Adipocyte (in vitro differentiated cells): Measurements from ENCODE around the gene SGSM2.
A peak's percentile ranks its signal among the peaks of the same experiment; 100 is the strongest.
"Not testable (repeated sequence)": the region's sequence is repeated elsewhere in the genome, so short reads cannot be mapped to it uniquely, and the experiment has no call there.

Experiments used
- DNase-seq: peaks from one replicate; pipeline ENCODE4 v3.0.0-alpha.2; 2015; ENCODE audit warnings: low read depth
- H3K27me3 ChIP-seq: replicated peaks from 2 replicates; pipeline ENCODE4 v1.7.0; 2013; ENCODE audit warnings: mild to moderate bottlenecking, low read length, moderate library complexity; ENCODE audit not compliant: control insufficient read depth, insufficient read depth
- H3K36me3 ChIP-seq: 2 replicates; pipeline ENCODE4 v1.7.0; 2013; ENCODE audit warnings: low read length, mild to moderate bottlenecking, moderate library complexity; ENCODE audit not compliant: control insufficient read depth, insufficient read depth, severe bottlenecking
- H3K4me1 ChIP-seq: 2 replicates; pipeline ENCODE4 v1.7.0; 2013; ENCODE audit warnings: mild to moderate bottlenecking, low read length, moderate library complexity; ENCODE audit not compliant: control insufficient read depth, insufficient read depth
- H3K4me3 ChIP-seq: 2 replicates; pipeline ENCODE4 v1.7.0; 2013; ENCODE audit warnings: mild to moderate bottlenecking, low read length, moderate library complexity
- H3K9ac ChIP-seq: 2 replicates; pipeline ENCODE4 v1.7.0; 2013; ENCODE audit warnings: mild to moderate bottlenecking, low read length, moderate library complexity
- H3K9me3 ChIP-seq: 2 replicates; pipeline ENCODE4 v1.7.0; 2013; ENCODE audit warnings: mild to moderate bottlenecking, low read length, moderate library complexity; ENCODE audit not compliant: control insufficient read depth

SGSM2 gene

DNA sequence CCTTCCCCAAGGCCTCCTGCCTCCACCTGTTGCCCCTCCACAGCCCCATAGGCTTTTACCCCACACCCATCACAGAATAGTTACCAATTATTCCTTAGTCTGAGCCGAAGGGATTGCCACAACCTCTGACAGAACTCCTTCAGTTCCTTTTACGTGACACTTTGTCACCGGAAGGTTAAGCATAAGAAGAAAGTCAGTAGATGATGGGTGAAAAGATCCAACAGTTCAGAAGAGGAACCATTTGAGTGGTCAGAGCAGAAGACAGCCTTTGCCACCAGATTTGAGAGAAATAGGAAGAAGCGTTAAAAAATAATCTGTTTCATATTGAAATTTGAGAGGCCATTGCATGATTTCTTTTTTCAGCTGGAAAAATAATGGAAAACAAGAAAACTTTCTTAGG lies 32.4 kb upstream of the SGSM2 start:
- peaks cover 11% of the 10 kb centered on the region for H3K4me1 ChIP-seq
- H3K4me3 ChIP-seq = no peak overlapping the region
- H3K27me3 ChIP-seq = no peaks in the 10 kb centered on the region
- H3K9ac ChIP-seq = no peak overlapping the region
- no peak for DNase-seq
- no peaks in the 10 kb centered on the region for H3K36me3 ChIP-seq
- H3K9me3 ChIP-seq = no peaks in the 10 kb centered on the region

DNA sequence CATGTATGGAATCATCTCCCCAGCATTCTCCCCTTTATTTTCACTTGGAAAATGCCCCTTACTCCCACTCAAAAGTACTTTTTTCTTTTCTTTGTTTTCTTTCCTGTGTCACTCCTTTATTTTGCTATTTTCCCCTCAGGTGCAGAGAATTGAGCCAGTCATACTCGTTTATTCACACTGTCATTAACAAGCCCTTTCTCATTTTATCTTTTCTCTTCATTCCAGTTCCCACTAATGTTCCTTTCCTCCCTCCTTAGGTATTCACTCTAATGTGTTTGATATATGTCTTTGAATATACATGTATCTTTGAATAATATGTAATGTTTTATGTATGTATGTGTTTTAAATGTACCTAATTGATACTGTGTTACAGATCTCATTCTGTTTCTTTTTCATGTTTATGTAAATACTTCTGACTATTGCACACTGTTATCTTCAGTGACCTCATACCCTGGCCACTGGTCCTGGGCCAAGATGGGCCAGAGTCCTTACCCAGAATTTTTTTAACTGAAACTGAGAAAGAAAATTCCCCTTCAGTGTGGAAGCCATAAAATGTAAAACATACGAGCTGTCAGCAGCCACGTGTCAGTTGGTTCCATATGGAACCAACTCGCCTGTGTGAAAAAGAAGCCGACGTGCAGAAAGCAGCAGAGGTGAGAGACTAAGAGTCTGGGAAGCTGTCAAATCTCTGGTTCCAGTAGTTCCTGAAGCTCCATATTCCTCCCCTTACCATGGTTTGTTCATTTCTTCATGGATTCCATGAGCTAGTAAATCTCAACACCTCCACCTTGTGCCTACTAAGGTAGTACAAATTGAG lies 27.8 kb upstream of the SGSM2 start:
- no peaks in the 10 kb centered on the region for H3K27me3 ChIP-seq
- H3K36me3 ChIP-seq = no peaks in the 10 kb centered on the region
- DNase-seq = peak; percentile 15
- H3K4me1 ChIP-seq = no peaks in the 10 kb centered on the region
- H3K9me3 ChIP-seq = no peaks in the 10 kb centered on the region
- no peak overlapping the region for H3K4me3 ChIP-seq
- H3K9ac ChIP-seq = no peak overlapping the region

DNA sequence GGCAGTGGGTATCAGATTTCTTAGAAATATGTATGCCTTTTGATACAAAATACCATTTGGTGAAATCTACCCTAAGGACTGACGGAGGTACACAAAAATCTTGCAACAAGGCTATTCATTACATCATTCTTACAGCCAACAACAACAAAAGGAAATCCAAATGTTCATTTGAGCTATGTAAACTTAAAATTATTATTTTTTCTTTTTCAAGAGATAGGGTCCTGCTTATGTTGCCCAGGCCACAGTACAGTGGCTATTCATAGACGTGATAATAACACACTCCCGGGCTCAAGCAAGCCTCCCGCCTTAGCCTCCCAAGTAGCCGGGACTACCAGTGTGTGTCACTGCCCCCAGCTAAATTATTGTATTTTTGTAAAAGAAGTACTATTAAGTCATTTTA lies 24.6 kb upstream of the SGSM2 start:
- no peaks in the 10 kb centered on the region for H3K27me3 ChIP-seq
- H3K36me3 ChIP-seq = no peaks in the 10 kb centered on the region
- DNase-seq = peak; percentile 42
- H3K4me3 ChIP-seq = no peak overlapping the region
- H3K9ac ChIP-seq = no peak overlapping the region
- H3K4me1 ChIP-seq = no peaks in the 10 kb centered on the region
- H3K9me3 ChIP-seq = no peaks in the 10 kb centered on the region

DNA sequence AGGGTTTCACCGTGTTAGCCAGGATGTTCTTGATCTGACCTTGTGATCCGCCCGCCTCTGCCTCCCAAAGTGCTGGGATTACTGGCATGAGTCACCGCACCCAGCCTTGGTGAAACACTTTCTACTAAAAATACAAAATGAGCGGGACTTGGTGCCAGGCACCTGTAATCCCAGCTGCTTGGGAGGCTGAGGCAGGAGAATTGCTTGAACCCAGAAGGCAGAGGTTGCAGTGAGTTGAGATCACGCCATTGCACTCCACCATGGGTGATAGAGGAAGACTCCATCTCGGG lies 20.4 kb upstream of the SGSM2 start:
- not testable (repeated sequence) for H3K9ac ChIP-seq, H3K4me3 ChIP-seq, DNase-seq, H3K4me1 ChIP-seq, H3K9me3 ChIP-seq, H3K36me3 ChIP-seq, H3K27me3 ChIP-seq

DNA sequence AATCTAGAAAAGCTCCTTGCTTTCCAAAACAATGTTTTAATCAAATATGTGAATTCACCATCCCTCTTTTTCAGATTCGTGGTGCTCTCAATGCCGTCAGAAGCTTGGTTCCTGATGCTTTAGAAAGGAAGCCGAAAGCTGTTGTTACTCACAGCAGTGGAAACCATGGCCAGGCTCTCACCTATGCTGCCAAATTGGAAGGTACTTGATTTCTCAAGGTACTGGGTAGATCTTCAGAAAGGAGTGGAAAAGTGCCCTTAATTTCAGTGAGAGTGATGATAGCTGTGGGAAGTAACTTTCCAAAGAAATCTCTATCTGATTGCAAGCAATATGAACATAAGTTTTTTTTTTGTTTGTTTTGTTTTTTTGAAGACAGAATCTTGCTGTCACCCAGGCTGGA lies 19.5 kb upstream of the SGSM2 start:
- H3K4me1 ChIP-seq = no peaks in the 10 kb centered on the region
- H3K9ac ChIP-seq = no peak overlapping the region
- peaks cover 17% of the 10 kb centered on the region for H3K36me3 ChIP-seq
- H3K27me3 ChIP-seq = no peaks in the 10 kb centered on the region
- no peak overlapping the region for H3K4me3 ChIP-seq
- no peak for DNase-seq
- H3K9me3 ChIP-seq = no peaks in the 10 kb centered on the region

DNA sequence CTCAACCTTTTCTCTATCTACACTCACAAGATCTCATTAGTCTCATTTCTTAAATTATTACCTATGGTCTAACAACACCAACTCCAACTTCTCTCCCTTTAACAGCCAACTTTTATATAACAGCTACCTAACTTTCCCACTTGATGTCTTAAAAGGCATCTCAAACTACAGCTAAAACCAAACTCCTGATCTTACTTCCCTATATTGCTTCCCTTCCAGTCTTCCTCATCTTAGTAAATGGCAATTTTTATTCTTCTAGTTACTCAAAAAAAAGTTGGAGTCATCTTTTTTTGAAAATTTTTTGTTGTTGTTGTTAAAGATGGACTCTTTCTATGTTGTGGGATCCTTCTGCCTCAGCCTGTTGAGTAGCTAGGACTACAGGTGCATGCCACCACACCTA lies 18.2 kb upstream of the SGSM2 start:
- H3K9me3 ChIP-seq = no peaks in the 10 kb centered on the region
- no peaks in the 10 kb centered on the region for H3K4me1 ChIP-seq
- H3K4me3 ChIP-seq = no peak overlapping the region
- H3K27me3 ChIP-seq = no peaks in the 10 kb centered on the region
- DNase-seq = no peak
- peaks cover 30% of the 10 kb centered on the region for H3K36me3 ChIP-seq
- no peak overlapping the region for H3K9ac ChIP-seq

DNA sequence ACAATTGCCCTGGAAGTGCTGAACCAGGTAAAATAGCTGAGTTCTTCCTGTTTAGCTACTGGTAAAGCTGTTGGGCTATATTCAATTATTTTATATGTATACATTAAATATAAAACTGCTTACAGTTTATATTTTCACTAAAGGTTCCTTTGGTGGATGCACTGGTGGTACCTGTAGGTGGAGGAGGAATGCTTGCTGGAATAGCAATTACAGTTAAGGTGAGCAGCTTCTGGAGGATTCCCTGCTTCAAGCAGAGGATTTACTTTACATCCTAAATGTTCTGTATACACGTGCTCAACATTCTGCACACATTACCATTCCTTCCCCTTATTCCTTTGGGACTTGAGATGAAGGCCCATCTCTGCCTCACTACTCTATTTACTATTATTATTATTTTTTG lies 15.9 kb upstream of the SGSM2 start:
- H3K4me1 ChIP-seq = no peaks in the 10 kb centered on the region
- H3K36me3 ChIP-seq = peaks cover 53% of the 10 kb centered on the region
- no peak overlapping the region for H3K9ac ChIP-seq
- H3K27me3 ChIP-seq = no peaks in the 10 kb centered on the region
- H3K9me3 ChIP-seq = no peaks in the 10 kb centered on the region
- no peak for DNase-seq
- H3K4me3 ChIP-seq = no peak overlapping the region

DNA sequence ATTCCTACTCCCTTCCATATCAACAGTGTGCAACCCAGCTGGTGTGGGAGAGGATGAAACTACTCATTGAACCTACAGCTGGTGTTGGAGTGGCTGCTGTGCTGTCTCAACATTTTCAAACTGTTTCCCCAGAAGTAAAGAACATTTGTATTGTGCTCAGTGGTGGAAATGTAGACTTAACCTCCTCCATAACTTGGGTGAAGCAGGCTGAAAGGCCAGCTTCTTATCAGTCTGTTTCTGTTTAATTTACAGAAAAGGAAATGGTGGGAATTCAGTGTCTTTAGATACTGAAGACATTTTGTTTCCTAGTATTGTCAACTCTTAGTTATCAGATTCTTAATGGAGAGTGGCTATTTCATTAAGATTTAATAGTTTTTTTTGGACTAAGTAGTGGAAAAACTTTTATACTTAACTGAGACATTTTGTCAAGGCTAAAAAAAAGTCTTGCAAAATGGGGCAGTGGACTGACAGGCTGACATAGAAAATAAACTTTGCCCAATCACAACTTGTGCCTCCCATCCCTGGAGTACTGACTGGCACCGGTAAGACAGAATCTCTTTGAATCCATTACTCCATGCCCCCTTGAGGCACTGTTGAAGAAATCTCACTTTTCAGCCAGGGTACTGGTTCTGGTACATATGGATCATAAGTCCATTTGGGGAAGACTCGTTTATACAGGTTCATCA lies 13.5 kb upstream of the SGSM2 start:
- H3K4me1 ChIP-seq = no peaks in the 10 kb centered on the region
- no peaks in the 10 kb centered on the region for H3K27me3 ChIP-seq
- H3K9ac ChIP-seq = no peak overlapping the region
- H3K4me3 ChIP-seq = no peak overlapping the region
- no peak for DNase-seq
- H3K36me3 ChIP-seq = peaks cover 65% of the 10 kb centered on the region
- no peaks in the 10 kb centered on the region for H3K9me3 ChIP-seq

DNA sequence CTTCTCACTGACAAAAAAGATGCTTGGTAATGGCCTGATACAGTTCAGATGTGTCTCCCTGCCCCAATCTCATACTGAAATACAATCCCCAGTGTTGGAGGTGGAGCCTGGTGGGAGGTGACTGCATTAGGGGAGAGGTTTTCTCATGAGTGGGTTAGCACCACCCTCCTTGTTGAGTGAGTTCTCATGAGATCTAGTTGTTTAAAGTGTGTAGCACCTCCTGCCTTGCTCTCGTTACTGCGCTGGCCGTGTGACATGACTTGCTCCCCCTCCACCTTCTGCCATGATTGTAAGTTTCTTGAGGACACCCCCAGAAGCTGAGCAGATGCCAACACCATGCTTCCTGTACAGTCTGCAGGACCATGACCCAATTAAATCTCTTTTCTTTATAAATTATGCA lies 6.0 kb upstream of the SGSM2 start:
- H3K4me3 ChIP-seq = no peak overlapping the region
- no peak overlapping the region for H3K9ac ChIP-seq
- H3K36me3 ChIP-seq = peaks cover 78% of the 10 kb centered on the region

DNA sequence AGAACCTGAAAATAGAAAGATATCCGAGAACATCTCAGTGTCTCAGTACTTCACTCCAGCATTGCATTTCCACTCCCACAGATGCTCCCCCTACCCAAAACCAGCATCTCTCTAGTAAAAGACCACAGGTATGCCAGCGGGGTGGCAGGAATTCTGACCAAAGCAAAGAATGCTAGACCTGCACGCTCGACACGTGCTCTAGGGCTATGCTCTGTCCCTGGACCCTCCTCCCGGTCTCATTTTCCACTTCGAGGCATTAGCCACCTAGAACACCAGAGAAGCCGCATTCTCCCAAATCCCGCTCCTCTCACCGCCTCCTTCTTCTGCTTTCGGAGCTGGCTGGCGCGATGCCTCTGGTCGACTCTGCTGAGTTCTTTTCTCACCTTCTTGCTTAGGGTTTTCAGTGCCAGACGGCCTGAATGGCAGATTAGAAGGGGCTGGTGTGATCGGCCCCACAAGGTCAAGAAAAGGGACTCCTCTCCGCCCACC lies 1.5 kb upstream of the SGSM2 start:
- H3K36me3 ChIP-seq = peaks cover 45% of the 10 kb centered on the region
- peaks cover 21% of the 10 kb centered on the region for H3K4me1 ChIP-seq
- H3K4me3 ChIP-seq = peak overlapping the region; percentile 97
- H3K9ac ChIP-seq = peak overlapping the region; percentile 96
- no peaks in the 10 kb centered on the region for H3K27me3 ChIP-seq
- H3K9me3 ChIP-seq = no peaks in the 10 kb centered on the region
- DNase-seq = peak; percentile 22

More for the DNA sequence above, 6.0 kb upstream of the SGSM2 start:
- H3K9me3 ChIP-seq = no peaks in the 10 kb centered on the region
- H3K4me1 ChIP-seq = peaks cover 14% of the 10 kb centered on the region
- DNase-seq = no peak
- H3K27me3 ChIP-seq = no peaks in the 10 kb centered on the region

DNA sequence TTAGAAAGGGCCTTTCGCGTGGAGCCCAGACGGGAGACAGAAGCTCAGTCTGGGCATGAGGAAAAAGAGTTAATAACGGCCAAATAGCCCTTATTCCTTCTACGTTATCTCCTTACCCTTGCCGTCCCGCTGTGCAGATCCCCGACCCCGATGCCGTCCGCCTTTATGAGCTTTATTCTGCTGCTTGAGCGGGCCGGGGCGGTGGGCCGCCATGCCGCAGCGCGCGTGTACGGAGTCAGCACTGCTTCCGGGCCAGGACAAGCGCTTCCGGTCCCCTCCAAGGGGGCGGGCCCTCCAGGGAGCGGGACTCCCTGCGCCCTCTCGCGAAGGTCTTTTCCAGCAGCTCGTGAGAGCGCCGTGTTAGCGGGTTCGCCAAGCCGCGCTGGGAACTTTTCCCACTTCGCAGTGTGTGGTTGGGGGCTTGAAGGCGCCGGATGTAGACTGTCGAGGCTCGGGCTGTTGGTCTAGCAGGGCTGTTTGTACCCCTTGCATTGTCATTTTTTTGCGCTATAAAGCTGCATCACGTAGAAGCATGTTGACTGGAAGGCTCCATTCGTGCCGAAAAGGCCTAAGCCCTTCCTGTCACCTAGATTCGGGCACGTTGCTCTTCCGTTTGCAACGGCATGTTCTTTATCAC lies 968 bp upstream of the SGSM2 start, which contains the start of gene TSR1:
TSS of gene TSR1 (minus strand) at position 243 of the 637 bp plus-strand sequence. CDS start at position 213, 30 bp downstream.
- Histone ChIP-seq H3K4me1 (peaks cover 21% of the 10 kb centered on the region), H3K27me3 (no peaks in the 10 kb centered on the region), H3K9ac (peak within 1 kb of the TSS; percentile 96), H3K36me3 (peaks cover 39% of the 10 kb centered on the region), H3K4me3 (peak within 1 kb of the TSS; percentile 97), H3K9me3 (no peaks in the 10 kb centered on the region)
- peak; percentile 98 for DNase-seq
